K562 (cell line): Measurements from ENCODE around the gene NLGN4Y. TPM values are rescaled to one million over a fixed set of nuclear protein-coding genes. Genes with fewer than 3 reads are reported as not detected.

Source experiments
- ATAC-seq: fragments of 200-7000 bp; cut with Tn5 transposase; 3 replicates; pipeline ENCODE4 v1.9.1; 2020; ENCODE audit warnings: moderate library complexity
- BruUV-seq: library from RNA; stranded (reverse); fragments of 400-500 nt; replicated peaks from 2 replicates; lab custom pipeline; 2021; lab: Mats Ljungman, UMichigan
- CTCF ChIA-PET: fragments of 300-600 bp; formaldehyde crosslinking; extraction: SDS; loops from one replicate; lab custom pipeline; 2021; ENCODE audit warnings: low intra/inter-chr PET ratio; lab: Yijun Ruan, JAX
- POLR2A ChIA-PET: fragments of 300-600, 350-650 bp; sonication (Branson Sonifier 250); formaldehyde crosslinking; extraction: SDS; loops from one replicate; lab custom pipeline; 2021; ENCODE audit warnings: antibody characterized with exemption, inconsistent platforms; lab: Yijun Ruan, JAX
- DNase-seq, 4 experiments: peaks; one replicate each; pipeline versions ENCODE4 v3.0.0 to v3.0.0-alpha.2; 2011 to 2018; ENCODE audit warnings: low spot score in 3 of 4, mixed read lengths in 3 of 4; ENCODE audit errors: extremely low read depth in 1 of 4
- FAIRE-seq: peaks from 2 replicates; lab custom pipeline; 2011; peaks lifted over from hg19 to GRCh38; lab: Jason Lieb, UNC
- H2AFZ ChIP-seq: 2 replicates; pipeline ENCODE4 v1.6.0; 2011; ENCODE audit warnings: low read depth, low read length, control low read depth, inconsistent platforms
- H3K27ac ChIP-seq: fragments of 200-600 bp; 3 replicates; pipeline ENCODE4 v1.8.0; 2011; ENCODE audit warnings: low read depth, mild to moderate bottlenecking, control low read depth, inconsistent platforms, low read length, moderate library complexity, mixed read lengths; ENCODE audit errors: extremely low read depth
- H3K27me3 ChIP-seq, 2 experiments: fragments of 300-600 bp in 1 of 2; 2 replicates in 1 of 2; 3 replicates in 1 of 2; pipeline versions ENCODE4 v1.6.0 to v1.8.0; 2011; ENCODE audit warnings: inconsistent platforms in 2 of 2, low read length in 2 of 2, mild to moderate bottlenecking in 1 of 2, mixed read lengths in 1 of 2, moderate library complexity in 1 of 2; ENCODE audit not compliant: control insufficient read depth in 2 of 2, insufficient read depth in 2 of 2
- H3K36me3 ChIP-seq: fragments of 300-600 bp; 3 replicates; pipeline ENCODE4 v1.8.0; 2011; ENCODE audit warnings: mild to moderate bottlenecking, low read length, inconsistent platforms; ENCODE audit not compliant: control insufficient read depth, insufficient read depth
- H3K4me1 ChIP-seq, 2 experiments: fragments of 200-600 bp in 1 of 2; replicated peaks in 1 of 2; 2 replicates in 1 of 2; 3 replicates in 1 of 2; pipeline versions ENCODE4 v1.5.1 to v1.8.0; 2011; ENCODE audit warnings: inconsistent platforms in 2 of 2, low read length in 2 of 2, mild to moderate bottlenecking in 1 of 2, mixed read lengths in 1 of 2, moderate library complexity in 1 of 2; ENCODE audit not compliant: control insufficient read depth in 2 of 2, insufficient read depth in 2 of 2
- H3K4me2 ChIP-seq: 2 replicates; pipeline ENCODE4 v1.6.1; 2011; ENCODE audit warnings: low read length, control low read depth, inconsistent platforms, mixed read lengths; ENCODE audit not compliant: insufficient read depth
- H3K4me3 ChIP-seq: fragments of 200-600 bp; sonication (generic), shearing (Covaris generic); 2 replicates; pipeline ENCODE4 v1.5.1; 2016; ENCODE audit warnings: control low read depth, inconsistent platforms
- H3K79me2 ChIP-seq: fragments of 200-600 bp; 3 replicates; pipeline ENCODE4 v1.8.0; 2011; ENCODE audit warnings: low read length, inconsistent platforms; ENCODE audit not compliant: control insufficient read depth, insufficient read depth
- H3K9ac ChIP-seq, 2 experiments: 2 replicates each; pipeline versions ENCODE4 v1.6.0 to v1.6.1; 2011; ENCODE audit warnings: low read depth in 2 of 2, low read length in 2 of 2, control low read depth in 1 of 2, inconsistent platforms in 1 of 2, mild to moderate bottlenecking in 1 of 2, mixed read lengths in 1 of 2; ENCODE audit not compliant: insufficient read depth in 1 of 2
- H3K9me1 ChIP-seq: one replicate; pipeline ENCODE4 v1.6.0; 2011; ENCODE audit warnings: inconsistent platforms, mild to moderate bottlenecking, low read length, moderate library complexity; ENCODE audit not compliant: control insufficient read depth, insufficient read depth
- H3K9me3 ChIP-seq: replicated peaks from 2 replicates; pipeline ENCODE4 v1.5.1; 2011; ENCODE audit warnings: low read depth, low read length, inconsistent platforms; ENCODE audit not compliant: control insufficient read depth, insufficient read depth
- H4K20me1 ChIP-seq: replicated peaks from 2 replicates; pipeline ENCODE4 v1.6.1; 2011; ENCODE audit warnings: low read length, inconsistent platforms, mixed read lengths; ENCODE audit not compliant: control insufficient read depth, insufficient read depth
- CBFA2T2 ChIP-seq: fragments of 450-650 bp; conservative IDR thresholded peaks from 2 replicates; pipeline ENCODE4 v1.6.1; 2017; ENCODE audit warnings: mild to moderate bottlenecking
- GTF2A2 ChIP-seq: IDR thresholded peaks from 2 replicates; pipeline ENCODE4 v1.6.1; 2016; ENCODE audit warnings: mild to moderate bottlenecking, missing genetic modification characterization, missing compliant biosample characterization
- HDAC1 ChIP-seq, 2 experiments: fragments of 450-650 bp; IDR thresholded peaks; 2 replicates each; pipeline ENCODE4 v1.6.1; 2016 to 2017; ENCODE audit warnings: inconsistent platforms in 1 of 2, mild to moderate bottlenecking in 1 of 2, moderate library complexity in 1 of 2
- LCOR ChIP-seq: sonication (generic); formaldehyde crosslinking; IDR thresholded peaks from 2 replicates; pipeline ENCODE4 v1.8.0; 2022; ENCODE audit warnings: mild to moderate bottlenecking, missing genetic modification reagents
- MCM3 ChIP-seq: fragments of 450-650 bp; IDR thresholded peaks from 2 replicates; pipeline ENCODE4 v1.6.1; 2016
- NFATC3 ChIP-seq: fragments of 450-650 bp; IDR thresholded peaks from 2 replicates; pipeline ENCODE4 v1.6.1; 2017; ENCODE audit warnings: mild to moderate bottlenecking
- PTRF ChIP-seq: fragments of 450-650 bp; IDR thresholded peaks from 2 replicates; pipeline ENCODE4 v1.6.1; 2016; ENCODE audit warnings: mild to moderate bottlenecking, missing genetic modification characterization, missing compliant biosample characterization
- ZBTB12 ChIP-seq: fragments of 250-450 bp; sonication (Bioruptor Pico); IDR thresholded peaks from 2 replicates; pipeline ENCODE4 v1.4.0; 2020
- ZNF184 ChIP-seq: sonication (generic); formaldehyde crosslinking; IDR thresholded peaks from 2 replicates; pipeline ENCODE4 v1.5.0; 2020; ENCODE audit warnings: missing genetic modification reagents
- ZNF280A ChIP-seq: fragments of 450-650 bp; IDR thresholded peaks from 2 replicates; pipeline ENCODE4 v1.6.1; 2018; ENCODE audit warnings: mild to moderate bottlenecking, low read depth; ENCODE audit not compliant: partially characterized antibody
- ZNF668 ChIP-seq: fragments of 250-450 bp; sonication (Bioruptor Pico); IDR thresholded peaks from 2 replicates; pipeline ENCODE4 v1.8.0; 2022; ENCODE audit warnings: mild to moderate bottlenecking, inconsistent platforms
- WGBS: fragments of 100-300 bp; shearing (Covaris generic); methylation state at CpG from one replicate; pipeline ENCODE4 v1.1.6; 2016; ENCODE audit warnings: low coverage, mixed read lengths; ENCODE audit not compliant: insufficient coverage; ENCODE audit errors: missing lambda C conversion rate; 5-methylcytosine and 5-hydroxymethylcytosine counted together
- in situ Hi-C: fragments of 300-500 bp; cut with MboI; formaldehyde crosslinking; loops from 4 replicates; pipeline ENCODE4 v1.15.0; 2018; ENCODE audit warnings: inconsistent platforms, mixed read lengths
- intact Hi-C: fragments of 100-400 bp; cut with micrococcal nuclease; formaldehyde crosslinking; loops from 2 replicates; pipeline ENCODE4 v1.14.2; 2022
- polyA plus RNA-seq, 8 experiments: library from polyadenylated mRNA; depleted of rRNA in 4 of 8; stranded (reverse) in 5 of 8; unstranded in 3 of 8; fragments of >200 nt; fragmentation: Nextera tagmentation in 2 of 8; fragmentation: Illumina TruSeq in 1 of 8; extraction: Ambion mirVana in 2 of 8; extraction: Trizol in 1 of 8; gene quantifications; 2 replicates each; pipeline versions ENCODE4 v1.2.1 to v1.2.3, GENCODE V29; 2011 to 2014; ENCODE audit warnings: inconsistent platforms in 1 of 8, missing spikeins in 1 of 8
- total RNA-seq, 7 experiments: library from RNA; depleted of rRNA in 6 of 7; stranded (reverse); fragments of >200 nt in 6 of 7; fragmentation: Illumina TruSeq in 2 of 7; extraction: Trizol in 2 of 7; gene quantifications; 2 replicates each; pipeline versions ENCODE4 v1.2.1 to v1.2.3, GENCODE V29; 2011 to 2021; ENCODE audit warnings: low replicate concordance in 1 of 7
- TF ChIP-seq, protein P1 (sequence below): fragments of 150-350 bp; IDR thresholded peaks from 2 replicates; pipeline ENCODE4 v1.6.1; 2014; ENCODE audit warnings: low read depth, mild to moderate bottlenecking, low read length, borderline replicate concordance
- TF ChIP-seq, protein P2 (sequence below): sonication (generic); formaldehyde crosslinking; IDR thresholded peaks from 2 replicates; pipeline ENCODE4 v1.8.0; 2022; ENCODE audit warnings: mild to moderate bottlenecking, missing genetic modification reagents

Gene NLGN4Y
- total and polyA plus RNA-seq, 9 of the 15 experiments (the other 6 are each of a cell fraction or from before 2014, with no cell fraction given): not detected

DNA sequence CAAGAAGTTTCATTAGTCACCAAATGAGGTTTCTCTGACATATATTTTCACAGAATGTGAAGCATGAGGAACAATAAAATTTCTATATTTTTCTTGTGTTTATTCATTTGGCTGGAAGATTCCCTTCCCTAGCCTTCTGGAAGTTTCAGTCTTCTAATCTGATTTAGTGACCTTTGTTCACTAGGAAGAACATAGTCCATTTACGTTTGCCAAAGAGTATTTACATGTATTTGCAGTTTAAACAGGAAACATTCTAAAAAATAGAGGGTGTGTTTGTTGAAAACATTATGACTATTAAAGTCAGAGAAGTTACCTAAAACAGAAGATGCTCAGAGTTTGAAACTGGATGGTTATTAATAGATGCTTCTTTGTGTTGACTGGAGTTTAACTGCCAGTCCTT lies 238.6 kb downstream of the NLGN4Y start:
- Histone ChIP-seq H4K20me1 (no peaks in the 10 kb centered on the region), H2AFZ (no peak overlapping the region), H3K9me3 (no peaks in the 10 kb centered on the region), H3K36me3 (no peaks in the 10 kb centered on the region), H3K4me1 (no peaks in the 10 kb centered on the region), H3K4me2 (no peak overlapping the region), H3K27ac (no peak overlapping the region), H3K79me2 (no peaks in the 10 kb centered on the region), H3K9me1 (no peaks in the 10 kb centered on the region), H3K9ac (no peak overlapping the region), H3K4me3 (no peak overlapping the region), H3K27me3 (no peaks in the 10 kb centered on the region)
- WGBS: no CpG with 5 or more reads among the region's 1 CpG
- CTCF ChIA-PET: no interaction called here
- BruUV-seq: no TSS peak
- in situ Hi-C loops: no loop called here
- ATAC-seq (no peak), DNase-seq (no peak), FAIRE-seq (no peak)
- intact Hi-C loops: no loop called here
- POLR2A ChIA-PET: no interaction called here
- TF ChIP-seq, protein P1, sequence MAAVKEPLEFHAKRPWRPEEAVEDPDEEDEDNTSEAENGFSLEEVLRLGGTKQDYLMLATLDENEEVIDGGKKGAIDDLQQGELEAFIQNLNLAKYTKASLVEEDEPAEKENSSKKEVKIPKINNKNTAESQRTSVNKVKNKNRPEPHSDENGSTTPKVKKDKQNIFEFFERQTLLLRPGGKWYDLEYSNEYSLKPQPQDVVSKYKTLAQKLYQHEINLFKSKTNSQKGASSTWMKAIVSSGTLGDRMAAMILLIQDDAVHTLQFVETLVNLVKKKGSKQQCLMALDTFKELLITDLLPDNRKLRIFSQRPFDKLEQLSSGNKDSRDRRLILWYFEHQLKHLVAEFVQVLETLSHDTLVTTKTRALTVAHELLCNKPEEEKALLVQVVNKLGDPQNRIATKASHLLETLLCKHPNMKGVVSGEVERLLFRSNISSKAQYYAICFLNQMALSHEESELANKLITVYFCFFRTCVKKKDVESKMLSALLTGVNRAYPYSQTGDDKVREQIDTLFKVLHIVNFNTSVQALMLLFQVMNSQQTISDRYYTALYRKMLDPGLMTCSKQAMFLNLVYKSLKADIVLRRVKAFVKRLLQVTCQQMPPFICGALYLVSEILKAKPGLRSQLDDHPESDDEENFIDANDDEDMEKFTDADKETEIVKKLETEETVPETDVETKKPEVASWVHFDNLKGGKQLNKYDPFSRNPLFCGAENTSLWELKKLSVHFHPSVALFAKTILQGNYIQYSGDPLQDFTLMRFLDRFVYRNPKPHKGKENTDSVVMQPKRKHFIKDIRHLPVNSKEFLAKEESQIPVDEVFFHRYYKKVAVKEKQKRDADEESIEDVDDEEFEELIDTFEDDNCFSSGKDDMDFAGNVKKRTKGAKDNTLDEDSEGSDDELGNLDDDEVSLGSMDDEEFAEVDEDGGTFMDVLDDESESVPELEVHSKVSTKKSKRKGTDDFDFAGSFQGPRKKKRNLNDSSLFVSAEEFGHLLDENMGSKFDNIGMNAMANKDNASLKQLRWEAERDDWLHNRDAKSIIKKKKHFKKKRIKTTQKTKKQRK: no peak
- TF ChIP-seq LCOR (CRISPR knock-in tag): no peak
- no peak for TF ChIP-seq NFATC3
- no peak for TF ChIP-seq ZNF280A
- TF ChIP-seq GTF2A2 (tag): no peak
- TF ChIP-seq CBFA2T2: no peak
- no peak for TF ChIP-seq HDAC1 (IDR thresholded peaks at IDR 0.05)
- no peak for TF ChIP-seq MCM3
- no peak for TF ChIP-seq PTRF (tag)
- TF ChIP-seq ZNF184 (CRISPR knock-in tag): no peak
- TF ChIP-seq, protein P2, sequence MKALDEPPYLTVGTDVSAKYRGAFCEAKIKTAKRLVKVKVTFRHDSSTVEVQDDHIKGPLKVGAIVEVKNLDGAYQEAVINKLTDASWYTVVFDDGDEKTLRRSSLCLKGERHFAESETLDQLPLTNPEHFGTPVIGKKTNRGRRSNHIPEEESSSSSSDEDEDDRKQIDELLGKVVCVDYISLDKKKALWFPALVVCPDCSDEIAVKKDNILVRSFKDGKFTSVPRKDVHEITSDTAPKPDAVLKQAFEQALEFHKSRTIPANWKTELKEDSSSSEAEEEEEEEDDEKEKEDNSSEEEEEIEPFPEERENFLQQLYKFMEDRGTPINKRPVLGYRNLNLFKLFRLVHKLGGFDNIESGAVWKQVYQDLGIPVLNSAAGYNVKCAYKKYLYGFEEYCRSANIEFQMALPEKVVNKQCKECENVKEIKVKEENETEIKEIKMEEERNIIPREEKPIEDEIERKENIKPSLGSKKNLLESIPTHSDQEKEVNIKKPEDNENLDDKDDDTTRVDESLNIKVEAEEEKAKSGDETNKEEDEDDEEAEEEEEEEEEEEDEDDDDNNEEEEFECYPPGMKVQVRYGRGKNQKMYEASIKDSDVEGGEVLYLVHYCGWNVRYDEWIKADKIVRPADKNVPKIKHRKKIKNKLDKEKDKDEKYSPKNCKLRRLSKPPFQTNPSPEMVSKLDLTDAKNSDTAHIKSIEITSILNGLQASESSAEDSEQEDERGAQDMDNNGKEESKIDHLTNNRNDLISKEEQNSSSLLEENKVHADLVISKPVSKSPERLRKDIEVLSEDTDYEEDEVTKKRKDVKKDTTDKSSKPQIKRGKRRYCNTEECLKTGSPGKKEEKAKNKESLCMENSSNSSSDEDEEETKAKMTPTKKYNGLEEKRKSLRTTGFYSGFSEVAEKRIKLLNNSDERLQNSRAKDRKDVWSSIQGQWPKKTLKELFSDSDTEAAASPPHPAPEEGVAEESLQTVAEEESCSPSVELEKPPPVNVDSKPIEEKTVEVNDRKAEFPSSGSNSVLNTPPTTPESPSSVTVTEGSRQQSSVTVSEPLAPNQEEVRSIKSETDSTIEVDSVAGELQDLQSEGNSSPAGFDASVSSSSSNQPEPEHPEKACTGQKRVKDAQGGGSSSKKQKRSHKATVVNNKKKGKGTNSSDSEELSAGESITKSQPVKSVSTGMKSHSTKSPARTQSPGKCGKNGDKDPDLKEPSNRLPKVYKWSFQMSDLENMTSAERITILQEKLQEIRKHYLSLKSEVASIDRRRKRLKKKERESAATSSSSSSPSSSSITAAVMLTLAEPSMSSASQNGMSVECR (CRISPR knock-in tag): no peak
- no peak for TF ChIP-seq ZBTB12 (CRISPR knock-in tag)
- TF ChIP-seq ZNF668: no peak
